Testis (tissue), 3 donors: ENCODE results near the gene NAB1. TPM values are rescaled to one million over a fixed set of nuclear protein-coding genes. Genes with fewer than 3 reads are reported as not detected.

Experiments used
- DNase-seq: peaks from one replicate; pipeline ENCODE4 v3.0.0-alpha.2; 2019
- H3K27ac ChIP-seq, 2 donors: fragments of 200-600 bp; sonication (generic); one replicate each; pipeline ENCODE4 v1.5.1; 2019
- H3K27me3 ChIP-seq: fragments of 200-600 bp; sonication (generic); one replicate; pipeline ENCODE4 v1.5.1; 2019
- H3K36me3 ChIP-seq: fragments of 200-600 bp; sonication (generic); one replicate; pipeline ENCODE4 v1.5.1; 2017; ENCODE audit warnings: low read depth; ENCODE audit errors: missing control alignments
- H3K4me1 ChIP-seq: fragments of 200-600 bp; sonication (generic); one replicate; pipeline ENCODE4 v1.5.1; 2019
- H3K4me3 ChIP-seq, 2 donors: fragments of 200-600 bp; sonication (generic); one replicate each; pipeline ENCODE4 v1.5.1; 2017 to 2019
- H3K9me3 ChIP-seq: fragments of 200-600 bp; sonication (generic); one replicate; pipeline ENCODE4 v1.5.1; 2017
- POLR2A ChIP-seq: fragments of 450-650 bp; IDR thresholded peaks from one replicate; pipeline ENCODE4 v1.6.1; 2017; ENCODE audit warnings: antibody characterized with exemption, mild to moderate bottlenecking, moderate library complexity
- WGBS, 2 donors: methylation state at CpG; one replicate each; pipeline ENCODE4 v1.1.5; 2018; 5-methylcytosine and 5-hydroxymethylcytosine counted together
- intact Hi-C: fragments of 100-400 bp; cut with DNase I; formaldehyde crosslinking; loops from one replicate; pipeline ENCODE4 v1.15.1; 2023; ENCODE audit warnings: low total_unique reads
- polyA plus RNA-seq: library from polyadenylated mRNA; stranded (reverse); fragments of 350-450 nt; fragmentation: Illumina TruSeq; extraction: RNeasy Lipid Tissue Mini Kit (QIAGEN cat#74804); gene quantifications from one replicate; pipeline ENCODE4 v1.2.3, GENCODE V29; 2014; ENCODE audit warnings: low read depth, low replicate concordance; ENCODE audit not compliant: insufficient read depth
- total RNA-seq, 2 donors: library from RNA; depleted of rRNA; stranded (reverse); fragments of >200 nt; gene quantifications; one replicate each; pipeline ENCODE4 v1.2.3, GENCODE V29; 2016
- TF ChIP-seq, protein P1 (sequence below), 3 experiments: fragments of 450-650 bp in 2 of 3; fragments of 200-600 bp in 1 of 3; sonication (generic) in 1 of 3; IDR thresholded peaks; one replicate each; pipeline ENCODE4 v1.5.1; 2016 to 2019; ENCODE audit warnings: antibody characterized with exemption in 3 of 3, mild to moderate bottlenecking in 2 of 3, moderate library complexity in 1 of 3

The NAB1 gene
- total and polyA plus RNA-seq, 3 donors from 2014 or later: 33.8 to 81.0 (median 61.4) TPM

DNA sequence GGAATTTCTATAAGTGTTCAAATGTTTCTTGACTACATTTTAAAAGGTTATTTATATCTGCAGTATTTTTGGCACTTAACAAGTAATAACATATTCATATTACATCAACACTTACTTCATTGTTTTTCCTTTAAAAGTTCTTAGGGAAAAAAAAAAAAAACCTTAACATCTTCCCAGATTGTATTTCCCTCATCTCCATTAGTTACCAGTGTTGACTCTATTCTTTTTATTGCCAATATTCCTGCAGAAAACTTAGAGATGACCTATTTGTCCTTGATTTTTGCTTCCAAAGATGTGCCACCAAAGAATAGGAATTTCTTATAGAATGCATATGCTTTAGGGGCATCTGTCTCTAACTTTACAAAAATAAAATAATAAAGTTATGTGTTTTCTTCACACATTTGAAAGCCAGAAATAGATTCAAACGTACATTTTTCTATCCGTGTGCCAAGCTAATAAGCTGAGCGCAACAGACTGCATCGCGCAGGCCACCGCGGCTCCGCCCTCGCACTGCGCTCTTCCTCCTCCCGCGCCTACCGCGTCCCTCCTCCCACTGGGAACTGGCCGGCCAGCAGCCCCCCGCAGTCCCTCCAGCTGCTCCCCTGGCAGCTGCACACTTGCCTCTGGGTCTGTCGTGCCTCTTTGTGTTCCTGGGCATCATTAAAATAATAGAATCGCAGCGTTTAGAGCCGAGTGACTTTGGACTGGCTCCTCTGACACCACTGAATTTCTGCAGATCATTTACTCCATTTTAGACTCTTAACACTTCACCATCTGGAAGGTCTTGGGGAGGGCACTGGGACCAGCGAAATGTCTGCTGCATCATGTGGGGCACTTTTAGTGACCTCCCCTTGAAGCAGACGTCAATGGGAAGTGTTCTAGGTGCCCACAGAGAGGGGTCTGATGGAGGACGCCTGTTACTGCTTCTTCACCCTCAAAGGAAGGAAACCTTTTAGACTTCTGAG, 21.2 kb upstream of the NAB1 start:
- no peaks in the 10 kb centered on the region for H3K36me3 ChIP-seq
- H3K9me3 ChIP-seq: no peaks in the 10 kb centered on the region
- no peaks in the 10 kb centered on the region for H3K27me3 ChIP-seq
- no peak overlapping the region for H3K27ac ChIP-seq
- no peak for TF ChIP-seq POLR2A
- TF ChIP-seq, protein P1, sequence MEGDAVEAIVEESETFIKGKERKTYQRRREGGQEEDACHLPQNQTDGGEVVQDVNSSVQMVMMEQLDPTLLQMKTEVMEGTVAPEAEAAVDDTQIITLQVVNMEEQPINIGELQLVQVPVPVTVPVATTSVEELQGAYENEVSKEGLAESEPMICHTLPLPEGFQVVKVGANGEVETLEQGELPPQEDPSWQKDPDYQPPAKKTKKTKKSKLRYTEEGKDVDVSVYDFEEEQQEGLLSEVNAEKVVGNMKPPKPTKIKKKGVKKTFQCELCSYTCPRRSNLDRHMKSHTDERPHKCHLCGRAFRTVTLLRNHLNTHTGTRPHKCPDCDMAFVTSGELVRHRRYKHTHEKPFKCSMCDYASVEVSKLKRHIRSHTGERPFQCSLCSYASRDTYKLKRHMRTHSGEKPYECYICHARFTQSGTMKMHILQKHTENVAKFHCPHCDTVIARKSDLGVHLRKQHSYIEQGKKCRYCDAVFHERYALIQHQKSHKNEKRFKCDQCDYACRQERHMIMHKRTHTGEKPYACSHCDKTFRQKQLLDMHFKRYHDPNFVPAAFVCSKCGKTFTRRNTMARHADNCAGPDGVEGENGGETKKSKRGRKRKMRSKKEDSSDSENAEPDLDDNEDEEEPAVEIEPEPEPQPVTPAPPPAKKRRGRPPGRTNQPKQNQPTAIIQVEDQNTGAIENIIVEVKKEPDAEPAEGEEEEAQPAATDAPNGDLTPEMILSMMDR (IDR thresholded peaks at IDR 0.05): no peak
- 2 to 5% methylated on average over 20 to 23 of the region's 23 CpGs for WGBS, 2 donors
- intact Hi-C loops: no loop called here
- H3K4me1 ChIP-seq: no peaks in the 10 kb centered on the region
- DNase-seq: peak; percentile 42
- peak overlapping the region; percentile 42 to 62 for H3K4me3 ChIP-seq

DNA sequence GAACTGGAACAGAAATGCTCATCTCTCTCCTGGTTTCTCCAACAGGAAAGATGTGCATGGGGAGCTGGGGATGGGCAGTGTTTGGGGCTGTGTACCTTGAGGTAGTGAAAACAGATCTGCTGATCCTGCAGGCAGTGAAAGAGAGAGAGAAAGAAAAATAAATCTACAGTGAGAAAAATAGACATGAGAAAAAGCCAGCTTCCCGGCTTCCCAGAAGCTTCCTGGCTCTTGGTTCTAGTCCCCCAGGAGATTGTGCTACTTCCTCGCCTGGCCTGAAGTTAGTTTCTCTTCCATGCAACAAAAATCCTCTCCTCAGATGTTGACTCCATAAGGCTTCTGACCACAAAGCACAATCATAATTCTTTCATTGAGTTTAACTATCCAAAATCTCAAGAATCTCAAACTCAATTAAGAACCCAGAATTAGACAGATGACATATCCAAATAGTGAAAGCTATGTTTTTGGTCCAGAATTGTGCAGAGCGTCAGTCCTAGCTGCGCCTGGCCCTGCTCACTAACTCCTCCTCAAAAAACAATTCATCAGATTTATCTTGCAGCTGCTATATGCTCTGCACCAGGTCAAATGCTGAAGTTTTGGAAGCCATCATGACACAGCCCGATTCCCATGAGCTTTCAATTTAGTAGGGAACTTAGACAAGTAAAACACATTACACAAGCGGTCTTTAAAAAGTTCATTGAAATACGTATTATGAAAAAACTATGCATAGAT, 20.1 kb upstream of the NAB1 start:
- no peak overlapping the region for H3K27ac ChIP-seq
- 70 to 73% methylated on average over 7 of the region's 7 CpGs for WGBS, 2 donors
- DNase-seq: no peak
- H3K9me3 ChIP-seq: no peaks in the 10 kb centered on the region
- H3K4me1 ChIP-seq: no peaks in the 10 kb centered on the region
- TF ChIP-seq, protein P1 (IDR thresholded peaks at IDR 0.05): no peak
- no peak for TF ChIP-seq POLR2A
- no peaks in the 10 kb centered on the region for H3K36me3 ChIP-seq
- H3K27me3 ChIP-seq: no peaks in the 10 kb centered on the region
- intact Hi-C loops: no loop called here
- H3K4me3 ChIP-seq: no peak overlapping the region

DNA sequence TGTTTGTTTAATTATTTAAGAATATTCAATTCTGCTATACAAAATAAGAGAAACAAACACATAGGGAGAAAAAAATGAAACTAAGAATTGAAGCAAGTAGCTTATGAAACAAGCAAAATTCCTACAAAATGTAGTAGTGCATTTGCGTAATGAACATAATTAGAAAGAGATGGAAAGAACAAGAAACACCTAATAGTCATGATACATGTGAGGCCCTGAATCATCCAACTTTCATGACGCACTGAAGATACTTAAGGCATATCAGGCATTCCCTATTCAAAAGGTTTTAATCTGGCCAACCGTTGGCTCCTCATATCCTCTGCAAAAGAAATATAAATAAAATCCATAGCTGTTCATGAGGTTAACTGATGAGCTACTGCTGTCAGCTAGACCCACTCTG, 14.5 kb upstream of the NAB1 start:
- Histone ChIP-seq H3K4me1 (peaks cover 6% of the 10 kb centered on the region), H3K4me3 (no peak overlapping the region), H3K9me3 (no peaks in the 10 kb centered on the region), H3K27ac (no peak overlapping the region), H3K36me3 (no peaks in the 10 kb centered on the region), H3K27me3 (no peaks in the 10 kb centered on the region)
- no peak for DNase-seq
- 94 to 96% methylated on average over 3 of the region's 3 CpGs for WGBS, 2 donors
- intact Hi-C loops: no loop called here
- no peak for TF ChIP-seq POLR2A
- TF ChIP-seq, protein P1 (IDR thresholded peaks at IDR 0.05): no peak

DNA sequence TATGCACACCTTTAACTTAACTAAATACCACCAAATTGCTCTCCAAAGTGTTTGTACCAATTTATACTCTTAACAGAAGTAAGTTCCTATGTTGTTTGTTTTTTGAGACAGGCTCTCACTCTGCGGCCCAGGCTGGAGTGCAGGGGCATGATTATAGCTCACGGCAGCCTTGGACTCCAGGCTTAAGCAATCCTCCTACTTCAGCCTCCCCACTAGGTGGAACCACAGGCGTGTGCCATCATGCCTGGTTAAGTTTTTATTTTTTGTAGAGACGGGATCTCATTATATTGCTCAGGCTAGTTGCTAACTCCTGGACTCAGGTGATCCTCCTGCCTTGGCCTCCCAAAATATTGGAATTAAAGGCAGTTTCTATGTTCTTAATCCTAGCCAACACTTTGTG, 13.1 kb upstream of the NAB1 start:
- H3K9me3 ChIP-seq: no peaks in the 10 kb centered on the region
- no peak overlapping the region for H3K27ac ChIP-seq
- TF ChIP-seq, protein P1 (IDR thresholded peaks at IDR 0.05): no peak
- no peak for TF ChIP-seq POLR2A
- no peaks in the 10 kb centered on the region for H3K27me3 ChIP-seq
- H3K4me3 ChIP-seq: no peak overlapping the region
- H3K36me3 ChIP-seq: no peaks in the 10 kb centered on the region
- 92 to 94% methylated on average over 4 of the region's 4 CpGs for WGBS, 2 donors
- DNase-seq: no peak
- peaks cover 6% of the 10 kb centered on the region for H3K4me1 ChIP-seq
- intact Hi-C loops: no loop called here
